SK-N-SH treated with all-trans-retinoic acid at 6 μM for 48 hours (cell line): ENCODE measurements around the gene LPGAT1.

Source experiments
- OSR1 ChIP-seq: fragments of 250-450 bp; sonication (Bioruptor Pico); IDR thresholded peaks from 2 replicates; pipeline ENCODE4 v1.8.0; 2022; ENCODE audit warnings: moderate library complexity, mild to moderate bottlenecking, inconsistent platforms
- PATZ1 ChIP-seq: fragments of 250-450 bp; sonication (Bioruptor Pico); IDR thresholded peaks from 2 replicates; pipeline ENCODE4 v1.8.0; 2020; ENCODE audit warnings: mild to moderate bottlenecking, moderate library complexity, borderline replicate concordance
- PPARA ChIP-seq: fragments of 250-450 bp; sonication (Bioruptor Pico); IDR thresholded peaks from 2 replicates; pipeline ENCODE4 v1.5.0; 2020; ENCODE audit warnings: mild to moderate bottlenecking, borderline replicate concordance

- no peak for TF ChIP-seq PPARA
- no peak for TF ChIP-seq PATZ1 (CRISPR knock-in tag)
- TF ChIP-seq OSR1 (CRISPR knock-in tag), result no peak
Measured at GRCh38 chr1:211874521-211875347, 44.2 kb upstream of the LPGAT1 start.
